ENCODE results near the gene PIGU.

PIGU gene

GRCh38 chr20:34639755-34640222 lies 37.1 kb downstream of the PIGU start (continued):
- TF ChIP-seq PRDM10 (tag by site-specific recombination; IDR thresholded peaks at IDR 0.05) (peak; percentile 68), ZNF560 (tag by site-specific recombination; IDR thresholded peaks at IDR 0.05; ENCODE audit: borderline replicate concordance) (no peak), SP3 (tag by site-specific recombination; IDR thresholded peaks at IDR 0.05) (no peak), ZNF830 (tag by site-specific recombination; IDR thresholded peaks at IDR 0.05; ENCODE audit: low read depth) (no peak), ZIC2 (tag by site-specific recombination; IDR thresholded peaks at IDR 0.05) (peak; percentile 95)

DNA sequence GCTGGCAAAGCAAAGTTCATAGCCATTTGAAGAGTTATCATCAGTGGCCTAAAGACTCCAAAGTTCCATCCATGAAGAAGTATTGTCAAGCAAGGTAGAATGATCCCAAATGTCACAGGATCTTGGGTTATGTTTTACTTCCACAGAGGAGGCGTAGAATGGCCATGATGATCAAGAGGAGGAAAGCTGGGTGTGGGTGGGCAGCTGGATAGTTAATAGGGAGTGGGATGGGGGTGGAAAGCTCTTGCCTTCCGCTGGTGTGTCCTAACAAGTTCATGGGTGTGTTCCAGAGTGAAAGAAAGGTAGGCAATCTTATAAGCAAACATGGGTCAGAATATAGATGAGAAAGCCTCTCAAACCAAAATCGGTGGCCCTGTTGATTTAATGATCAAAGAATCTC lies 38.4 kb downstream of the PIGU start:
- Histone ChIP-seq H3K27ac (ENCODE audit: extremely low read depth, low read depth, low read length) (no peak overlapping the region), H3K4me3 (ENCODE audit: low read depth, low read length) (no peak overlapping the region), H3K4me1 (ENCODE audit: control insufficient read depth, insufficient read depth, low read length) (peaks cover 8% of the 10 kb centered on the region), H3K36me3 (ENCODE audit: control insufficient read depth in 2 of 2, insufficient read depth in 1 of 2, low read length in 2 of 2) (peaks cover 3 to 34% of the 10 kb centered on the region in 2 experiments; a peak in 2 of 3 replicates), H3K9me3 (ENCODE audit: control insufficient read depth, insufficient read depth, low read depth, low read length) (no peaks in the 10 kb centered on the region)
- TF ChIP-seq OVOL3 (tag by site-specific recombination; IDR thresholded peaks at IDR 0.05): no peak
- peak; percentile 75 for TF ChIP-seq ZFHX2 (tag by site-specific recombination; conservative IDR thresholded peaks at IDR 0.05)
- TF ChIP-seq EGR2 (tag by site-specific recombination; IDR thresholded peaks at IDR 0.05; ENCODE audit: low read depth): peak; percentile 88
- ChIA-PET CTCF (no interaction called here), POLR2A (no interaction called here)

DNA sequence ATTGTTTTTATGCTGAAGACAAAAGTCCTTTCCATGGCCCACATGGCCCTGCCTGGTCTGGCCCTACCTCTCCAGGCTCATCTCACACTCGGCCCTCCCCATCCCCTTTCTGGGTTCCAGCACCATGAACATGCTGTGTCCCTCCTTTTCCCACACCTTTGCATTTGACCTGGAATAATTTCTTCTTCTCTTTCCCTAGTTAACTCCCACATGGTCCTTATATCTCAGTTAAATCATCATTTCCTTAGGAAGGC lies 38.9 kb downstream of the PIGU start:
- Histone ChIP-seq H3K9me3 (ENCODE audit: control insufficient read depth, insufficient read depth, low read depth, low read length) (no peaks in the 10 kb centered on the region), H3K4me3 (ENCODE audit: low read depth, low read length) (no peak overlapping the region), H3K36me3 (ENCODE audit: control insufficient read depth in 2 of 2, insufficient read depth in 1 of 2, low read length in 2 of 2) (peaks cover 7 to 34% of the 10 kb centered on the region in 2 experiments; a peak in 2 of 3 replicates), H3K27ac (ENCODE audit: extremely low read depth, low read depth, low read length) (no peak overlapping the region), H3K4me1 (ENCODE audit: control insufficient read depth, insufficient read depth, low read length) (peaks cover 8% of the 10 kb centered on the region)
- peak; percentile 83 for TF ChIP-seq ZNF664 (tag by site-specific recombination; IDR thresholded peaks at IDR 0.05)
- no peak for TF ChIP-seq BCL11B (tag by site-specific recombination; IDR thresholded peaks at IDR 0.05; ENCODE audit: low read depth)
- ChIA-PET POLR2A (no interaction called here), CTCF (no interaction called here)

GRCh38 chr20:34637245-34638038 lies 39.5 kb downstream of the PIGU start:
- ChIA-PET POLR2A (no interaction called here), CTCF (no interaction called here)
- peaks cover 7 to 34% of the 10 kb centered on the region in 2 experiments; a peak in 2 of 3 replicates for H3K36me3 ChIP-seq (ENCODE audit: control insufficient read depth in 2 of 2, insufficient read depth in 1 of 2, low read length in 2 of 2)
- no peaks in the 10 kb centered on the region for H3K9me3 ChIP-seq (ENCODE audit: control insufficient read depth, insufficient read depth, low read depth, low read length)
- H3K27ac ChIP-seq (ENCODE audit: extremely low read depth, low read depth, low read length): no peak overlapping the region
- no peak overlapping the region for H3K4me3 ChIP-seq (ENCODE audit: low read depth, low read length)
- peaks cover 8% of the 10 kb centered on the region for H3K4me1 ChIP-seq (ENCODE audit: control insufficient read depth, insufficient read depth, low read length)
- TF ChIP-seq ZNF138 (tag by site-specific recombination; IDR thresholded peaks at IDR 0.05; ENCODE audit: borderline replicate concordance) (no peak), ZNF76 (tag by site-specific recombination; IDR thresholded peaks at IDR 0.05; ENCODE audit: borderline replicate concordance, low read depth) (no peak), ZNF174 (tag by site-specific recombination; IDR thresholded peaks at IDR 0.05) (no peak), ZNF175 (tag by site-specific recombination; IDR thresholded peaks at IDR 0.05) (no peak), ZNF792 (tag by site-specific recombination; IDR thresholded peaks at IDR 0.05) (no peak), PRDM2 (tag by site-specific recombination; IDR thresholded peaks at IDR 0.05; ENCODE audit: borderline replicate concordance) (no peak), ZNF155 (tag by site-specific recombination; IDR thresholded peaks at IDR 0.05) (no peak), ZNF501 (tag by site-specific recombination; IDR thresholded peaks at IDR 0.05) (no peak), ZNF610 (tag by site-specific recombination; IDR thresholded peaks at IDR 0.05; ENCODE audit: borderline replicate concordance) (no peak), ZNF670 (tag by site-specific recombination; IDR thresholded peaks at IDR 0.05; ENCODE audit: low read depth) (no peak), ZNF292 (tag by site-specific recombination; IDR thresholded peaks at IDR 0.05; ENCODE audit: borderline replicate concordance, low read depth) (no peak)

Measured in HEK293 (cell line).